HG03354 (cell line): ENCODE results near the gene TBL1Y.

ENCODE experiments used
- ATAC-seq: cut with Tn5 transposase; IDR thresholded peaks from one replicate; pipeline ENCODE4 v1.9.1; 2021; ENCODE audit warnings: mild to moderate bottlenecking; ENCODE audit not compliant: unreplicated experiment, poor library complexity, severe bottlenecking

TBL1Y gene

GRCh38 chrY:6968191-6968590 lies 57.7 kb downstream of the TBL1Y start:
- ATAC-seq, result no peak

GRCh38 chrY:6972271-6972887 lies 61.9 kb downstream of the TBL1Y start:
- no peak for ATAC-seq

- no peak for ATAC-seq
Observed at GRCh38 chrY:6974971-6975370, 64.5 kb downstream of the TBL1Y start.

- no peak for ATAC-seq
Observed at GRCh38 chrY:6977783-6978182, 67.3 kb downstream of the TBL1Y start.

- ATAC-seq, result no peak
Observed at GRCh38 chrY:6983221-6983620, 72.7 kb downstream of the TBL1Y start.

- no peak for ATAC-seq
Observed at GRCh38 chrY:6987811-6988210, 77.3 kb downstream of the TBL1Y start.

GRCh38 chrY:6989886-6990620 lies 79.6 kb downstream of the TBL1Y start:
- ATAC-seq, result no peak

- no peak for ATAC-seq
Observed at GRCh38 chrY:6992041-6992440, 81.5 kb downstream of the TBL1Y start.

GRCh38 chrY:6995987-6996386 lies 85.5 kb downstream of the TBL1Y start:
- no peak for ATAC-seq

- no peak for ATAC-seq
Observed at GRCh38 chrY:6997503-6998066, 87.1 kb downstream of the TBL1Y start.

GRCh38 chrY:6999905-7000304 lies 89.4 kb downstream of the TBL1Y start:
- ATAC-seq, result no peak

- ATAC-seq, result no peak
Observed at GRCh38 chrY:7002581-7002980, 92.1 kb downstream of the TBL1Y start.

GRCh38 chrY:7007911-7008310 lies 97.4 kb downstream of the TBL1Y start:
- no peak for ATAC-seq

GRCh38 chrY:7008578-7009355 lies 98.3 kb downstream of the TBL1Y start:
- ATAC-seq, result no peak

- no peak for ATAC-seq
Observed at GRCh38 chrY:7013051-7013450, 102.6 kb downstream of the TBL1Y start.

GRCh38 chrY:7016521-7016920 lies 106.0 kb downstream of the TBL1Y start:
- no peak for ATAC-seq

GRCh38 chrY:7017244-7018080 lies 107.0 kb downstream of the TBL1Y start:
- ATAC-seq, result no peak

GRCh38 chrY:7039037-7039436 lies 128.5 kb downstream of the TBL1Y start:
- no peak for ATAC-seq

- no peak for ATAC-seq
Observed at GRCh38 chrY:7040662-7041061, 130.2 kb downstream of the TBL1Y start.

- ATAC-seq, result no peak
Observed at GRCh38 chrY:7041983-7042382, 131.5 kb downstream of the TBL1Y start.
